ENCODE results near the gene IFT122. TPM values are rescaled to one million over a fixed set of nuclear protein-coding genes. Genes with fewer than 3 reads are reported as not detected.

Gene IFT122
- total RNA-seq, 1 experiment from 2014 or later: 4.7 TPM

GRCh38 chr3:129448186-129448895 lies 8.3 kb downstream of the IFT122 start:
- H4K20me1 ChIP-seq (ENCODE audit: insufficient read depth, low read depth, low read length): no peaks in the 10 kb centered on the region
- no peaks in the 10 kb centered on the region for H3K4me1 ChIP-seq (ENCODE audit: low read length)
- H3K27ac ChIP-seq (ENCODE audit: low read length): no peak overlapping the region
- H3K36me3 ChIP-seq (ENCODE audit: insufficient read depth, low read length): no peaks in the 10 kb centered on the region
- no peaks in the 10 kb centered on the region for H3K79me2 ChIP-seq (ENCODE audit: low read length)
- DNase-seq: no peak
- no peaks in the 10 kb centered on the region for H3K9me2 ChIP-seq (replicated peaks; ENCODE audit: insufficient read depth, low read length)
- no peak overlapping the region for H3K4me2 ChIP-seq (ENCODE audit: low read depth, low read length, poor library complexity, severe bottlenecking)
- no peaks in the 10 kb centered on the region for H3K27me3 ChIP-seq (ENCODE audit: low read length)
- no peak overlapping the region for H2AFZ ChIP-seq (ENCODE audit: low read length)
- no peak overlapping the region for H3K4me3 ChIP-seq (ENCODE audit: low read length)
- no peak overlapping the region for H3K9ac ChIP-seq (ENCODE audit: low read length)
- H3K9me3 ChIP-seq (ENCODE audit: low read length): no peaks in the 10 kb centered on the region

DNA sequence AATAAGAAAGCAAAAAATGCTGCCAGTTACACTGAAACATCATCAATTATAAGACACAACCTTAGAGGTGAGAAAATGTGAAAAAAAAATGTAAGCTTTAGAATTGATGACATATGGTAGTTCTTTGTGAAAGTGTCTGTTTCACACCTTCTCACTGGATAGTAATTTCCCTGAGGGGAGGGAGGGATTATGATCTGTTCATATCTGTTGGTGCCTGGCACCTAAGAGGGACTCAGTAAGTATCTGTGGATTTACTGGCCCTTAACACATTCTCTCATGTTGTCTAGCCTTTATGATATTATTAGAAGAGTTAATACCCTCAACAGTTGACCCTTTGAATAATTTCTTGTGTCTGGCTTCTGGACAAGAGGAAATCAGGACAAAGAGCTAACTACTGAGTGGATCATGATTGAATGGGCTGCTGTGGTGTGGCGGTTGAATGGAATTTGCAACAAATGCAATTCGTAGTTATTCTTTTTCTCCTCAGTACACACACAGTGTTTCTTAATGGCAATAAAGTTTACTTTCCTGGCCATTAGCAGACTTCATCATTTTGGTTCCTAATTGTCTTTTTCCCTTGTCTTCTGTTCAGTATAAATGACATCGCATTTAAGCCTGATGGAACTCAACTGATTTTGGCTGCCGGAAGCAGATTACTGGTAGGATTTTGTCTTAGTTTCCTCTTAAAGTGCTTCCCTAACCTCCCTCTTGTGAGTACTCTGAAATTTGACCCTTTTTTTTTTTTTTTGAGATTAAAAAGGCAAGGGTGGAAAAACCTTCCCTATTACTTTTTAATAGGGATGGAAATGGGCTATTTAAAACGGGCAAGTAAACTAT lies 9.5 kb downstream of the IFT122 start:
- H4K20me1 ChIP-seq (ENCODE audit: insufficient read depth, low read depth, low read length): no peaks in the 10 kb centered on the region
- no peak overlapping the region for H2AFZ ChIP-seq (ENCODE audit: low read length)
- H3K4me2 ChIP-seq (ENCODE audit: low read depth, low read length, poor library complexity, severe bottlenecking): no peak overlapping the region
- no peak overlapping the region for H3K9ac ChIP-seq (ENCODE audit: low read length)
- no peaks in the 10 kb centered on the region for H3K4me1 ChIP-seq (ENCODE audit: low read length)
- no peaks in the 10 kb centered on the region for H3K9me2 ChIP-seq (replicated peaks; ENCODE audit: insufficient read depth, low read length)
- H3K27ac ChIP-seq (ENCODE audit: low read length): no peak overlapping the region
- no peaks in the 10 kb centered on the region for H3K79me2 ChIP-seq (ENCODE audit: low read length)
- no peak overlapping the region for H3K4me3 ChIP-seq (ENCODE audit: low read length)
- DNase-seq: no peak
- H3K36me3 ChIP-seq (ENCODE audit: insufficient read depth, low read length): no peaks in the 10 kb centered on the region
- H3K27me3 ChIP-seq (ENCODE audit: low read length): no peaks in the 10 kb centered on the region
- no peaks in the 10 kb centered on the region for H3K9me3 ChIP-seq (ENCODE audit: low read length)

DNA sequence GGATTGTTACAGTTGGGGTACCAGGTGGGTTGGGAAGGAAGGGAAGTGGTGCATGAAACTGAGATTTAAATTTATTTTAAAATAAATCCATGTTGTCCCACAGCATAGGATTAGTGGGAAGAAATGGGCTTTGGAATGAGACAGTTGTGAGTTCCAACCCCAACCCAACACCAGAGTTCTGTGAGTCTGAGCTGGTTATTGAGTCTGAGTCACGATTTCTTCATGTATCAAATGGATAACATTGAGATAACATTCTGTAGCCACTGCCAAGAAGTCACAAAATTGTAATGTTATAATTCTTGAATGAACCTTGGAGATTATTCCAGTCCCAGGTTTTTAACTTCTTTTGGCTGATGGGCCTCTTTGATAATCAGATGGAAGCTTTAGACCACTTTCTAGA lies 13.7 kb downstream of the IFT122 start:
- Histone ChIP-seq H3K36me3 (ENCODE audit: insufficient read depth, low read length) (no peaks in the 10 kb centered on the region), H2AFZ (ENCODE audit: low read length) (no peak overlapping the region), H3K9ac (ENCODE audit: low read length) (no peak overlapping the region), H3K79me2 (ENCODE audit: low read length) (no peaks in the 10 kb centered on the region), H3K27me3 (ENCODE audit: low read length) (no peaks in the 10 kb centered on the region), H3K9me3 (ENCODE audit: low read length) (no peaks in the 10 kb centered on the region), H4K20me1 (ENCODE audit: insufficient read depth, low read depth, low read length) (no peaks in the 10 kb centered on the region), H3K4me1 (ENCODE audit: low read length) (no peaks in the 10 kb centered on the region), H3K27ac (ENCODE audit: low read length) (no peak overlapping the region), H3K4me2 (ENCODE audit: low read depth, low read length, poor library complexity, severe bottlenecking) (no peak overlapping the region), H3K9me2 (replicated peaks; ENCODE audit: insufficient read depth, low read length) (no peaks in the 10 kb centered on the region), H3K4me3 (ENCODE audit: low read length) (no peak overlapping the region)
- DNase-seq: no peak

DNA sequence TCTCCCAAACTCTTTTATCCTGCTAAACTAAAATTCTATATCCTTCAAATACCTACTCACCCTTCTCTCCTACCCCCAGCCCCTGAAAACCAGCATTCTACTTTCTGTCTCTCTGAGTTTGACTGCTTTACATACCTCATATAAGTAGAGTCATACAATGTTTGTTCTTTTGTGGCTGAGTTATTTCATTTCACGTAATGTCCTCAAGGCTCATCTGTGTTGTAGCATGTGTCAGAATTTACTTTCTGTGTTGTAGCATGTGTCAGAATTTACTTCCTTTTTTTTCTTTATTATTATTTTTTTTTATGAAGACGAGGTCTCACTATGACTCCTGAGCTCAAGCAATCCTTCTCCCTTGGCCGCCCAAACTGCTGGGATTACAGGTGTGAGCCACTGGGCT lies 20.1 kb downstream of the IFT122 start:
- no peak overlapping the region for H3K4me3 ChIP-seq (ENCODE audit: low read length)
- H2AFZ ChIP-seq (ENCODE audit: low read length): no peak overlapping the region
- H4K20me1 ChIP-seq (ENCODE audit: insufficient read depth, low read depth, low read length): no peaks in the 10 kb centered on the region
- no peaks in the 10 kb centered on the region for H3K9me2 ChIP-seq (replicated peaks; ENCODE audit: insufficient read depth, low read length)
- H3K36me3 ChIP-seq (ENCODE audit: insufficient read depth, low read length): no peaks in the 10 kb centered on the region
- H3K79me2 ChIP-seq (ENCODE audit: low read length): no peaks in the 10 kb centered on the region
- no peak overlapping the region for H3K4me2 ChIP-seq (ENCODE audit: low read depth, low read length, poor library complexity, severe bottlenecking)
- no peak for DNase-seq
- no peaks in the 10 kb centered on the region for H3K4me1 ChIP-seq (ENCODE audit: low read length)
- H3K27ac ChIP-seq (ENCODE audit: low read length): no peak overlapping the region
- no peaks in the 10 kb centered on the region for H3K27me3 ChIP-seq (ENCODE audit: low read length)
- no peaks in the 10 kb centered on the region for H3K9me3 ChIP-seq (ENCODE audit: low read length)
- H3K9ac ChIP-seq (ENCODE audit: low read length): no peak overlapping the region

DNA sequence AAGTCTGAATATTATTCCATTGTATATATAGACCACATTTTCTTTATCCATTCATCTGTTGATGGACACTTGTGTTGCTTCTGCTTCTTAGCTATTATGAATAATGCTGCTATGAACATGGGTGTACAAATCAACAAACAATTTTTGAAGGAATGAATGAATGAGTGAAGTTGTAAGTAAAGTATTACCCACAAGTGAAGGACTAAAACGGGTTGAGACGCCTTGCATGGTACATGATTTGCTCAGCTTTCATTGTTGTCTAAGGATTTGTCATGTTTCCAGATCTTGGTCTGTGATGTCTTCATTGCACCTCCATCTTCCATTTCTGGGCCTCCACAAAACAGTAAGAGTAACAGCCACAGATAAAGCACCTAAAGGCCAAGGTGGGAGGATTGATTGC lies 20.5 kb downstream of the IFT122 start:
- Histone ChIP-seq H3K27ac (ENCODE audit: low read length) (no peak overlapping the region), H3K36me3 (ENCODE audit: insufficient read depth, low read length) (no peaks in the 10 kb centered on the region), H3K9me3 (ENCODE audit: low read length) (no peaks in the 10 kb centered on the region), H3K27me3 (ENCODE audit: low read length) (no peaks in the 10 kb centered on the region), H3K4me2 (ENCODE audit: low read depth, low read length, poor library complexity, severe bottlenecking) (no peak overlapping the region), H3K4me3 (ENCODE audit: low read length) (no peak overlapping the region), H4K20me1 (ENCODE audit: insufficient read depth, low read depth, low read length) (no peaks in the 10 kb centered on the region), H3K79me2 (ENCODE audit: low read length) (no peaks in the 10 kb centered on the region), H3K4me1 (ENCODE audit: low read length) (no peaks in the 10 kb centered on the region), H3K9ac (ENCODE audit: low read length) (no peak overlapping the region), H2AFZ (ENCODE audit: low read length) (no peak overlapping the region), H3K9me2 (replicated peaks; ENCODE audit: insufficient read depth, low read length) (no peaks in the 10 kb centered on the region)
- DNase-seq: no peak

- Histone ChIP-seq H3K9me3 (ENCODE audit: low read length) (no peaks in the 10 kb centered on the region), H3K36me3 (ENCODE audit: insufficient read depth, low read length) (no peaks in the 10 kb centered on the region), H3K4me1 (ENCODE audit: low read length) (no peaks in the 10 kb centered on the region), H3K4me2 (ENCODE audit: low read depth, low read length, poor library complexity, severe bottlenecking) (no peak overlapping the region), H3K4me3 (ENCODE audit: low read length) (no peak overlapping the region), H3K27ac (ENCODE audit: low read length) (no peak overlapping the region), H2AFZ (ENCODE audit: low read length) (no peak overlapping the region), H4K20me1 (ENCODE audit: insufficient read depth, low read depth, low read length) (no peaks in the 10 kb centered on the region), H3K9ac (ENCODE audit: low read length) (no peak overlapping the region), H3K9me2 (replicated peaks; ENCODE audit: insufficient read depth, low read length) (no peaks in the 10 kb centered on the region), H3K27me3 (ENCODE audit: low read length) (no peaks in the 10 kb centered on the region), H3K79me2 (ENCODE audit: low read length) (no peaks in the 10 kb centered on the region)
- DNase-seq: no peak
These were observed 21.0 kb downstream of the IFT122 start for GRCh38 chr3:129461022-129461421.

DNA sequence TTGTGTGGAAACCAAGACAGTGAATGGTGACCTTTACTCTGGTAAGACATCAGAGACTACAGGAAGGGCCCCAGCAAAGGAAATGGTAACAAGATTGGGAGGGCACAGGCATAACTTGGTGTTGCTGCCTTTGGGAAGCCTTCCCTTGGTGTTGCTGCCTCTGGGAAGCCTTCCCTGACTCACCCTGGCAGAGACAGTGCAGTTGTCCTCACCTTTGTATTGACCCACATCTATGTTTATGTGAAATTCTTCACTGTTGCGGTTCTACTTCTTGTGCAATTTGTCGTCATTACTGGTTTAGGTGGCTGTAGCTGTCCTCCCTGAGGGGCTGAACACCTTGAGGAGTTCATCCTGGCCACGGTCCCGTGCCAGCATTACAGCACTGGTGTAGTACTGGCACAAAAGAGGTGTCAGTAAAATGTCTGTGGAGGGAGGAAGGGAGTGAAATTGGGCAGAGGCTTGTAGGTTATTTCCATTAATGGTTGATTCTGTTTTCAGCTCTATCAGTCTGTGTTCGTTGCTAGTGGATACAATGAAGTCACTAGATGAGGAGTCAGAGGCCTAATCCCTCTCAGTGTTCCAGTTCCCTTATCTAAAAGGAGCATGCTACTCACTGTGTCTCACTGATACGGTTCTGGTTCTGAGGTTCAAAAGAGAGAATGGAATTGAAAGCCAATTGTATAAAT lies 21.6 kb downstream of the IFT122 start:
- Histone ChIP-seq H3K27ac (ENCODE audit: low read length) (no peak overlapping the region), H3K9ac (ENCODE audit: low read length) (no peak overlapping the region), H3K79me2 (ENCODE audit: low read length) (no peaks in the 10 kb centered on the region), H3K4me2 (ENCODE audit: low read depth, low read length, poor library complexity, severe bottlenecking) (no peak overlapping the region), H4K20me1 (ENCODE audit: insufficient read depth, low read depth, low read length) (no peaks in the 10 kb centered on the region), H3K9me2 (replicated peaks; ENCODE audit: insufficient read depth, low read length) (no peaks in the 10 kb centered on the region), H3K9me3 (ENCODE audit: low read length) (no peaks in the 10 kb centered on the region), H3K36me3 (ENCODE audit: insufficient read depth, low read length) (no peaks in the 10 kb centered on the region), H3K4me3 (ENCODE audit: low read length) (no peak overlapping the region), H3K27me3 (ENCODE audit: low read length) (no peaks in the 10 kb centered on the region), H2AFZ (ENCODE audit: low read length) (no peak overlapping the region), H3K4me1 (ENCODE audit: low read length) (no peaks in the 10 kb centered on the region)
- no peak for DNase-seq

- Histone ChIP-seq H3K4me3 (ENCODE audit: low read length) (no peak overlapping the region), H3K4me2 (ENCODE audit: low read depth, low read length, poor library complexity, severe bottlenecking) (no peak overlapping the region), H4K20me1 (ENCODE audit: insufficient read depth, low read depth, low read length) (no peaks in the 10 kb centered on the region), H3K4me1 (ENCODE audit: low read length) (no peaks in the 10 kb centered on the region), H3K27ac (ENCODE audit: low read length) (no peak overlapping the region), H3K9ac (ENCODE audit: low read length) (no peak overlapping the region), H3K9me2 (replicated peaks; ENCODE audit: insufficient read depth, low read length) (no peaks in the 10 kb centered on the region), H3K36me3 (ENCODE audit: insufficient read depth, low read length) (no peaks in the 10 kb centered on the region), H3K9me3 (ENCODE audit: low read length) (no peaks in the 10 kb centered on the region), H3K79me2 (ENCODE audit: low read length) (no peaks in the 10 kb centered on the region), H3K27me3 (ENCODE audit: low read length) (no peaks in the 10 kb centered on the region), H2AFZ (ENCODE audit: low read length) (no peak overlapping the region)
- DNase-seq: no peak
These were observed 22.4 kb downstream of the IFT122 start for GRCh38 chr3:129462361-129462968.
